GM18520 (cell line): ENCODE results near the gene APOBEC2.

Experiments
- ATAC-seq: cut with Tn5 transposase; IDR thresholded peaks from one replicate; pipeline ENCODE4 v1.9.1; 2021; ENCODE audit not compliant: unreplicated experiment

APOBEC2 gene

DNA sequence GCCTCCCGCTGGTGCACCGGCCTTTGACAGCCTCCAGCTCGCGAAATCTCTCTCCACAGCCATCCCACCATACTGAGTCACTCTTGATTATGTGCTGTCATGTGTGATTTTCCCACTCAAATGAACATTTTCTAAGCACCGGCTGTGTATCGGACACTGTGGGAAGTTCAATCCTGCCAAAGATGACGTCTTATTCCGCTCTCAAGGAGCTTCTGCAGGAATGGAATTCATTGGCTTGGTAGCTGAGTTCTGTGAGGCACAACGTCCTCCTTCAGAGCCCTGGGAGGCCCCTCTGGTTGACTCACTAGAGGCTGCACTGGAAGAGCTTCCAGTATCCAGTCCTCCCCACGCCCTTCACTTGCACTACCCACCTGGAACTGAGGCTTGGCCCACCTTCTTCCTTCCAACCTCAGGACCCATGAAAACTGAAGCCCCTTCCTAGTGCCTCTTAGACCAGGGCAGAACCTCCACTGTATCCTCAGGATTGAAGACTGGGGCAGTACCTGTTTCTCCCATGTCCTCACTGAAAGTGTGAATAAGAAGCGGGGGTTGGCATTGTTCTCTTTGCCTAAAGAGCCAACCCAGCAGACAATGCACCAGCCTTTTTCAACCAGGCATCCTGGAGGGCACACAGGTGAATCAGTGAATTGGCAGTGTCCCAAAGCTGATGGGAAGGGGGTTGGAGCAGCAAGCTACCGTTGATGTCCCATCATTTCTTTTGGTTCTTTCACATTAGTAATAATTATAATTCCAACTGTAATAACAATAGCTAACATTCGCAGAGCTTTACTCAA is 15.7 kb upstream of the APOBEC2 start:
- ATAC-seq, result no peak

DNA sequence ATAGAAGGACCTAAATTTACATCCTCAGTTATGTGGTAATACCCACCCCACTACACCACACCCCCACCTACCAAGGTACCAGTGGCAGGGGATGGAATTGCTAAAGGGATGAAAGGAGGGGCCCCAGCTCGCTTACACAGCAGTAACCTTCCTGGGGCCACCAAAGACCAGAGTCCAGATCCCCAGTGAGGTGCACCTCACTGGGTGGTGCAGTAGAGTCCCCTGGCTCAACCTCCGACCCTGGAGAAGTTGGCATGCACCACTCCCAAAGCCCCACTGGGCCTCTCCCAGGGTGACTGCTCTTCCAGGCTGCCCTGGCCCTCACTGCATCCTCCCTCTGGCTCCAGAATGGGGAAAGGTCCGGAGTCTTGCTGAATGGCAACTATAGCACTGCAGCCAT is 14.8 kb upstream of the APOBEC2 start:
- ATAC-seq, result no peak

DNA sequence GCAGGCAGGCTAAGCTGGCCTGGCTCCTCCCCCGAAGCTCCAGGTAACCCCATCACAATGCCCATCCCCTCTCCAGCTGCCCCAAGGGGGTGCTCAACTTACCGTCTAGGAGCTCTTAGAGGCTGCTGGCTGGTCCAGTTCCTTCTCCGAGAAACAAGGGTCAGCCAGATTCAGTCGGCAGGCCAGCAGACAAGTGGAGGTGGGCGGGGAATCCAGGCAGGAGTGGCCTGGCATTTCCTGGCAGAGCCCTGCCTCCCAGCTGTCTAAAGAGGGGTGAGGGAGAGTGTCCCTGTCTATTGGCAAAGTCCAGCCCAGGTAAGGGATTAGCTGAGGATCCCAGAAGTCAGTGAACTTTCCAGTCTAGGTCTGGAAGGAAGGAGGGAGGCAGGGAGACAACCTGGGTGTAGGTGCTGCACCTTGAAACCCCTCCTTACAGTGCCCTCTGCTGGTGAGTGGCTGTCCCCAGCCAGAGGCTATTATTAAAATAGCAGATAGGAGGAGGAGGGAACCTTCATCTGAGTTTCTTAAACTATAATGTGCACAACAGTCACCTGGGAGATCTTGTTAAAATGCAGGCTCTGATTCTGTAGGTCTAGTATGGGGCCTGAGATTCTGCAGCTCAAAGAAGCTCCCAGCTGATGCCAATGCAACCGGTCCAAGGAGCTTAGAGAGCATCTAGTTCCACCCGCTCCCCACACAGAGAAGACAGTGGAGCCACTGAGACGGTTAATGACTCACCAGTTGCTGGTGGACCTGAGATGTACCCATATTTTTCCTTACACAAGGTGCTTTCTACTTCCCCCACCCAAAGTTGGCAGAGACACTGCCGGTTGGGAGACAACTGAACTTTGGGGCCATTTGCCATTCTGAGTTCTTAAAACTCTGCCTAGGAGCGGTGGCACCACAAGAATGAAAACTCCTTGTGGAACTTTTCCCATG is 13.7 kb upstream of the APOBEC2 start, which contains the start of gene UNC5CL:
Gene UNC5CL (minus strand): TSS at position 162 of the 939 bp plus-strand sequence. CDS start 4,147 bp downstream, outside the sequence.
- ATAC-seq, result no peak

DNA sequence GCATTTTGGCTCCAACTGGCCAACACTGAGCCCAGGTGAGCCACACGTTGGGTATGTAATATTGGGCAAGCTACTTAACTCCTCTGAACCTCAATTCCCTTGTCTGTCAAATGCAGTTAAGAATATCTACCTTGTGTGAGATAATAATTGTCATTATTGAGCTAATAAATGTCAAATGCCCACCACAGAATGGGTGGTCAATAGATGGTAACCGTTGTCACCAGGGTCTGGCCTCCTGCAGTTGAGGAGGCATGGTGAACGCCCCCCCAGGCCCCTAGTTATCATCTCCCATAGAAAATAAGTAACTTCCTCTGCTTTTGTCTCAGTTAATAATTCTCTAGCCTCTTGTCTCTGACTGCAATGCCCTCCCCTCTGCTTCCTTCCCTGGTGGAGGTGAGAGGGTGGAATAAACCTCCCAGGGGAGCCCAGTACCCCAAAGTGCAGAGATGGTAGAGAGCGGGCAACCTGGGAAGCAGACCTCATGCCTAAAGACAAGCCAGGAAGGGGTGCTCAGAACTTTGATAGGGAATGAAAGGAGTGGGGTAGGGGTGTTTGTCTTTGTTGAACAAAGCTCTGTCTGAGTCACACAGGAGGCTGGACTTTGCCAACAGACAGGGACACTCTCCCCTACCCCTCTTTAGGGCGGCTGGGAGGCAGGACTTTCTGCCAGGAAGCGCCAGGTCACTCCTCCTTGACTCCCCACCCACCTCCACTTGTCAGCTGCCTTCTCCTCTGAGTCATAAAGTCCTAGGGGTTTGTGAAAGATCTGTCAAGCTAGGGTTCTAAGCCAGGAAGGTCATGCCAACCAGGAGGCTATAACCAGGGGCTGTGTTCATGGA is 12.7 kb upstream of the APOBEC2 start:
- ATAC-seq, result no peak

DNA sequence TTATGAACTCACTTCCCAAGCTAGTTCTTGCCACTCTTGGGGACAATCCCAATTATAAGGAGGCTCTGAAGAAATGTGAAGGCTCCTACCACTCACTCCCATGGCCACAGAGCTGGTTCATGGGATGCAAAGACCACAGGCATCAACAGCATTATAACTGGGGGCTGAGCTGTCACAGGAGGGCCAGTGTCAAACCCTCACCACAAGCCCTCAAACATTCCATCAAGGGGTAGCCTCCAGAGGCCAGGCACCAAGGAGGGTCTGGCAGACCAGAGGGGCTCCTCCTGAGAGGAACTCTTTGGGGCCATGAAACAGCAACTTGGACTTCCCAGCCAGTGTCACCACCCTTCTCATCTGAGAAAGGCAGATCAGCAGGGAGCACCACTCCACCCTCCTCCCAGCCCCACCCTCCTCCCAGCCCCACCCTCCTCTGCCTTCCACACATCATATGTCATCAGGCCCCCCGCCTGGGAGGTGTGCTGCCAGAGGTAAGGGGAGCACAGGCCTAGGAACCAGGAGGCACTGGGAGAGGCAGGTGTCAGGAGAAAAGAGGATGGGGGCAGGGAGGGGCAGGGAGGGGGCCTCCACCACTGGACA is 12.0 kb upstream of the APOBEC2 start:
- ATAC-seq, result no peak

DNA sequence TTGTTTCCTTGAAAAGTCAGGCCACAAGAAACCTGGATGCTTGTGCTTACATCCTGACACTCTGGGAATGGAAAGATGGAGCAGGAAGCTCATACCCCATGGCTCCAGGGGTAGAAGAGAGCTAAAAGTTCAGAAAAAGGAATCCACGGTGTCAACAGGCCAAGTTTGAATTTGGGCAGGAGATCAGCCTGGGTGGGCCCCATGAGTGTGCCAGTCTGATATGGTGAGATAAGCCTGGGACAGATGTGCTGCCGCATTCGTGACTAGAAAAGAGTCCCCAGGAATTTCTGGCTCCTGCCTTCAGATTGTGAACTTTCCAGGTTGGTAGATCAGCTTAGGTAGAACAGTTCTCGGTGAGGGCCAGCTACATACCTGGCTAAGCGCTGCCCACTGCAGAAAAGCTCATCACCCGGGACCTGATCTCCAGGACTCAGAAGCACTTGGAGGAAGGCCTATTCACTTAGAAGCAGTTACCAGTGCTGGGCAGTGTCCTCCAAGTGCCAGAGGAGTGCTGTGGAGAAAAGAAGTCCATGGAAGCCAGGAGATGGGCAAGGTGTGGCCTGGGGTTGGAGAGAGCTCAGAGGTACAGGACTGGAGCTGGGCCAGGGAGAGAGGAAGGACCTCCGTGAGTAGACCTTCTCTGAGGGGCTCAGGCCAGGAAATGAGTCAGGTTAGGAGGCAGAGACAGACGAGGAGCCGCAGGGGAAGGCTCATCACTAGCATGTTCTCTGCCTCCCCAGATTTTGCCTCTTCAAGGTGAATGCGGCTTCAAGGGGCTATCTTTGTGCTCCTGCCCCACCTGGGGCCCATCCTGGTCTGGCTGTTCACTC is 10.6 kb upstream of the APOBEC2 start, which contains the start of gene TSPO2:
Gene TSPO2 (plus strand): TSS at position 242 of the 830 bp plus-strand sequence. CDS start 519 bp downstream, at position 761.
- no peak for ATAC-seq

DNA sequence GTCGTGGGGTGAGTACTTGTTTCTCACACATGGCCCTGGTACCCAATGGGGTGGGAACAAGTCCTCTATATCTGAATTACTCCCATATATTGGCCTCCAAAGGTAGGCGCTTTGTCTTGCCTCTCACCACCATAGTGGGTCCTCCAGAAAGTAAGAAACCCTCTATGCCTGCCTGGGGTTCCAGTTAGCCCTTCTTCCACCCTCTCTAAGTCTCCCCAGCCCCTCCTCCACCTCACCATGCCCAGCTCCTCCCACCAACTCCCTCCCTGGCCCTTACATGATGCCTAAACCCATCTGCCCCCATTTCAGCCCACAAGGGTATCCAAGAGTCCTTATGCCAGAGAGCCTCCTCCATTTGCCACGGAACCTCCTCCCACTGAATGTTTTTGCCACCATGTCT is 9.9 kb upstream of the APOBEC2 start:
- no peak for ATAC-seq

DNA sequence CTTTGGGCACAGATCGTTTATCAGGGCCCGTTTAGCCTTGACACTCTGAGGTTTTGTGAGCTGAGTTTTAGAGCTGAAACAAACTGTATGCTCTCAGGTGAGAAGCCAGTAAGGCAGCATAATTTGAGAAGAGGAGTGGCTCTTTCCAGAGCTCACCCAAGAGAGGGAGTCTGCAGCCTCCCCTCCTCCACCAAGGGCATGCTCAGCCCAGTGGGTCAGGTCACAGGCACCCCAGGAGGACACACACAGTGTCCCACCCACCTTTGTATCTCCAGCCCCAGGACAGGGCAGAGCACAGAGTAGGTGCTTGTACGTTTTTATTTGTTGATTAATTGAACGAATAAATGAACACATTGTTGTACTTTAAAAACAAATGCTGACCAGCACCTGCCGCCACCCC is 7.3 kb upstream of the APOBEC2 start:
- ATAC-seq, result no peak

DNA sequence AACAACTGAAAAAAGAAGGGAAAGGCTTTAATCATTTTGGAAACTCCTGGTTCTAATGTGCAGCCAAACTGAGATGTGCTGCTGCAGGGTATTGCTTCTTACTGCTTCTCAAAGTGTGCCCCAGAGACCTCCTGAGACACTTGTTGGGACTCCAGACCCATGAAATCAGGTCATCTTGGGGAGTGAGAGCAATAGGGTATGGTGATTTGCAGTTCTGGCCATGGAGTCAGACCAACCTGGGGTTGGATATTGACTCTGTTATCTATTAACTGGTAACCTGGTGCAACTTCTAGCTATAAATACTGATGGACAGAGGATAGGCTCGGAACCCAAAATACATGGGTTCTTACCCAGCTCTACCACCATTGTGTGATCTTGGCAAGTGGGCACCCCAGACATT is 6.9 kb upstream of the APOBEC2 start:
- no peak for ATAC-seq

DNA sequence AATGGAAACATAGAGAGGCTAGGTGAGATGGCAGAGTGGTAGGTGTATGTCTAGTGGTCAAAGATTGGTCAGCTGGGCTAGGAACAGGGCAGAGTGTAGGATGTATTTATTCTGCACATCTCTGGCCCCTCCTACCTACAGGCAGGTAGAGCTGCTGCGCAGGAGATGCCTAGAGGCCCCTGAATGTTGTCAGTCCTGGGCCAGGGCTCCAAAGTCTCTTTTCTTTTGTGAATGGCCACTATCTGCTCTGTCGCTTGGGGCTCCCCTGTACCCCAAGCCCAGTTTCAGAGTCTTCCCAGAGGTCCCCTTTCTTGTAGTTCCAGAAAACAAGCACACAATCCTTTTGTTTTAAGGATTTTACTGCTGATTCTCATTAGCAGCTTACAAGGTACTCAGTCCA is 5.7 kb upstream of the APOBEC2 start:
- ATAC-seq, result no peak

DNA sequence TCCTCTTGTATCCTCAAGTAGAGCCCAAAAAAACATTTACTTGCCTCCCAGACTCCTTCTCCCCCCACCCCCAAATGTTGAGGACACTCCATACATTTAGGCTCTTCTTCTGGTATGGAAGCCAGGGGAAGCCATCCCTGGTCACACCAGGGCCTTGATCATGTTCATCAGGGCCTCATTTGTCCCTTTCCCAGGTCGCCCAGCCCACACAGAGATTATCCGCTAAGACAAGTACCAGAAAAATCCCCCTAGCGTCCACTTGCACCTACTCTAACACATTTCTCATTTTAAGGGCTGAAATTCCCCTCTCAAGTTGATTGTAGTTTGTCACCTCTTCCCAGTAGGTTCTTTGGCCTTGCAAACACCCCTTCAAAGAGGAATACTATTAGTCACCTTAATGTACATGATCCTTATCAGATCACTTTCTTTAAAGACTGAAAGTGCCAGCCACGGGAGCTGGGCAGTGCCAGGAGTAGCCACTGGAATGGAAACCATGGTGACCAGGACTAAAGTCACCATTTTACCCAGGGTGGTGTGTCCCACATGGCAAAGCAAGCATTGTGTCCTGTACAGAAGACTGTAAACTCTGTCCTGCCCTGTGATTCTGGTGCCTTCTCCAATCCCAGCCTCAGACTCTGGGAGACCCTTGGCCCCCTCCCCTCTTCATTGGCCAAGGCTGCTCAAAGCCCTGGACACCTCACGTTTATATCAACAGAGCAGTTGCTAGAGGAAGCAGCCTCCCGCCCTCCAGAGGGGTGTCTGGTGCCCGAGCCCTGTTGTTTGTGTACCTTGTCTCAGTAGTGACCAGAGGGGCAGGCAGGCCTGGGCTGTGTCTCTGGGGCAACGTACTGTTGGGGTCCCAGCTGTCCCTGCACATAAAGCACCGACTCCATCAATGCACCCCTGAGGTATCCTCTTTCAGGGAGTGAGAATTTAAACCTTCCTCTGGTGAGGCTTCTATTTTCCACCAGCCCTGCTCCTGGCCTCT is 5.0 kb upstream of the APOBEC2 start:
- no peak for ATAC-seq

DNA sequence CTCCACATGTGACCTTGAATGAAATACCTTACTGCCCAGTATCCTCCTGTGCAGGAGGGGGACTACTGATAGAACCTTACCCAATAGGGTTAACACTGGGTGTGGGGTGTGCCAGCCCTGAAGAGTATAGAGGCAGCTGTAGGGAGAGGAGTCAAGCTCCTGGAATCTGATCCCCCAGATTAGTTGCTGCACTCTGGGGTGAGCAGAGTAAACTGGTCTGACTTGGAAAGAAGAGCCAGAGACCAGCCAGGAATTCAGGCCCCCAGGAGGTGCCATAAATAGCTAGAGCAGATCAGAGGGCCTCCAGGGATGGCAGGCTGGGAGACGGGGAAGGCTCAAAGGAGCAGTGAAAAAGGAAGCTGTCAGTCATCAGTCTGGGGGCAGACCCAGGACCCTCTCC is 3.5 kb upstream of the APOBEC2 start:
- no peak for ATAC-seq

DNA sequence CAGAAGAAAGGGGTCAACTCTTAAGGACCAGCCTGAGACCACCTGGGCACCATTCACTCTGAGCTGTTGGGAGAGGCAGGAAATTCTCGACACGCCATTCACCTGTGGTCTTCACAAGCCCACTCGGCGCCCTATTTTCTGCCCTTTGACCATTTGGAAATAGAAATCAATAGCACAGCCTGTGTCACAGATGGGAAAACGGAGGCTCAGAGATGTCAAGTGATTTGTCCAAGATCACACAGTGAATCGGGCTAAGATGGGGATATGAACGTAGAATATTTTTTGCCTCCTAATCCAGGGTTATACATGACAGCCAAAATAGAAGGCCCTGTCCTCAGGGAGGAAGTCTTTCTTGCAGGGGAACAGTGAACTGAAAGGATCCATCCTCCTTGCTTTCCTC is 3.0 kb upstream of the APOBEC2 start:
- ATAC-seq, result no peak

DNA sequence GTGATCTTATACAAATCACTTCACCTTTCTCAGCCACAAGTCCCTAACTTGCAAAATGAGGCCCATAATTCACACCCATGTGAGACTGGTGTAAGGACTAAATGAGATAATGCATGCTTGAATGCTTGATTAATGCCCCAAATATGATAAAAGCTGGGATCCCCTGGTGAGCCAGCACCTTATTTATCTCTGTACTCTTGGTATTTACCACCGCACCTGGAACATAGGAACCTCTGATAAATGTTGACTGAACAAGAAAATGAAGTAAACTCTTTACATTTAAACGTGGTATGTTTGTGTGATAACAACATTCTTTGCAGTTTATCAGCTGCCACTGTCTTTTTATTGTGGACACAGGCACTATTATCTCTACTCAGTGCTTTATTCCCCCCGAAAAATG is 2.5 kb upstream of the APOBEC2 start:
- no peak for ATAC-seq

DNA sequence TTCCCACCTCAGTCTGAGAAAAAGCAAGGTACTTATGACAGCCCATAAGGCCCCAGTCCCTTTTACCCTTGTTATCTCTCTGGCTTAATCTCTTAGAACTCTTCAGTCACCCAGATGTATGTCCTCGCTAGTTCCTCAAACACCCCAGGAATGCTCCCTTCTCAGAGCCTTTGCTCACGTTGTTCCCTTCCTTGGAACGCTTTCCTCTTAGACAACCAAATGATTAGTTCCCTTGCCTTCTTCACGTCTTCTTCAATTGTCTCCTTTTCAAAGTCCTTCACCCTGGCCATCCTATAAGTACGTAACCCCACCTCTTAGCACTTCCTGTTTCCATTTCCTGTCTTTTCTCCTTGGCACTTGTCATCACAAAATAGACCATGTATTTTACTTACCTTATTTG is 1.1 kb upstream of the APOBEC2 start:
- no peak for ATAC-seq

DNA sequence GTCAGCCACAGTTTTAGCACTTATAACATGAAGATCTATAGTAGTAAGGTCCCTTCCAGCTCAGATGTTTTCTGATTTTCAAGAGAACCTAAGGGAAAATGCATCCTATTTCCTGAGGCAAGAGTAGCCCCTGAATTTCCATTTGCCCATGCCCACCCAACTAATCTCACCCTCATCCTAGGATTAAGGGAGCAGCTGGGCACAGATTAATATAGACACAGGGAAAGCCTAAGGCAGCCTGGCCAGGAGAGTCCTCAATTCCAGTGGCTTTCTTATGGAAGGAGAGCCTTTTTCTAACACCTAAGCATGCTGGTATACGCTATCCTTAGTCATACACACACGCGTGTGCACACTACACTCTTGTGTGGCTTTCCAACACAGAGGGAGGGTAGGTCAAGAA is 1.5 kb downstream of the APOBEC2 start:
- ATAC-seq, result no peak

DNA sequence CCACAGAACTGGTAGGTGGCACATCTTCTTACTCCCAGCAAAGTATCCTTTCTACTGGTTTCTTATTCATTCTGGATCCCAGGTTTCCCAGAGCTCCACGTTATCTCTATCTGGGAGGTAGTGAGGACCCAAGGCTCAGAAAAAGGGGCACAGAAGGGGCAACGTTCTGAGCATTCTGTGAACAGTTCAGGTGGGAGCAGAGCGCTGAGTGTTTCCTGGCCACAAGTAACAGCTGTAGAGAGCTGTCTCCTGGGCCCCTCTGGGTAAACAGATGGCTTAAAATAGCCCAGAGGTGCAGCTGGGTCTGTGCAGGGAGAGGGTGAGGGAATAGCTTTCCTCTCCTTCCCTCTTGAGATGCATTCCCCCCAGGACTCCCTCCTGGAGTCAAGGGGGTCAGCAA is 2.1 kb downstream of the APOBEC2 start:
- no peak for ATAC-seq

DNA sequence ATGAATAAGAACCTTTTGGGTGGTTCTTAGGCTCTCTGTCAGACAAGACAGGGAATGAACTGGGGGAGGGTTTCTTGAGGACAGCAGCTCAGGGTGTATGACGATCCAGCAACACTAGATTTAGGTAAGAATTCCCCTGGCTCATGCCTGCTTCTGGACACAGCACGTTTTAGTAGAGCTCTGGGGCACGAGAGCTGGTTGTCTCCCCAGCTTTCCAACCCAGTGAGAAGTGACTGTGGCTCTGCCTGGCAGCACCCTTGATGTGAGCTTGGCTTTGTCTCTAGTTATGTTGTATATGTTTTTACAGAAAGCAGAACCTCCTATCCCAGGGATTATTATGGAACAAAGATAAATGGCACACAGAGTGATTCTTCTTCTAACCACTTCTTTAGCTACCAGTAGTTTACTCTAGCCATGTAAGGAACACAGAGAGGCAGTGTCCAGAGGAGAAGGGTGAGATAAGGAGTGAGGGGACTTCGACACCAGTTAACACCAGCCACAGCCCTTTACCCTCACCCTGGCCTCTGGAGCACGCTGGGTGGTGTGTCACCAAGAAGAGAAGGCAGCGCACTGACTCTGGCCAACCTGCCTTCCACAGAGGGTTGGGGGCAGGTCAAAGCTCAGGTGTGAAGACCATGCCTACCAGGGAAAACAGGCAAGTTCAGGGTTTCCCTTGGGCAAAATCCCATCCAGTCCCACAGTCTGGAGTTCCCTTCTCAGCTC is 3.9 kb downstream of the APOBEC2 start:
- ATAC-seq, result no peak
